GM12878 (cell line): Measurements from ENCODE around the gene GPC6. TPM values are rescaled to one million over a fixed set of nuclear protein-coding genes. Genes with fewer than 3 reads are reported as not detected.

ENCODE experiments used
- ATAC-seq: fragments of 200-7000 bp; cut with Tn5 transposase; 3 replicates; pipeline ENCODE4 v1.9.1; 2020; ENCODE audit warnings: mild to moderate bottlenecking, moderate library complexity
- BruUV-seq: library from RNA; stranded (reverse); fragments of 400-500 nt; replicated peaks from 2 replicates; lab custom pipeline; 2021; lab: Mats Ljungman, UMichigan
- CTCF ChIA-PET: fragments of 300-600 bp; sonication (Branson Sonifier 250); formaldehyde crosslinking; extraction: SDS; loops from one replicate; lab custom pipeline; 2021; ENCODE audit warnings: inconsistent platforms; lab: Yijun Ruan, JAX
- POLR2A ChIA-PET: fragments of 350-600 bp; formaldehyde crosslinking; extraction: SDS; loops from one replicate; lab custom pipeline; 2021; ENCODE audit warnings: inconsistent platforms; lab: Charles Lee
- RAD21 ChIA-PET: fragments of 300-600 bp; sonication (Branson Sonifier 250); formaldehyde crosslinking; loops from one replicate; lab custom pipeline; 2023; ENCODE audit warnings: antibody characterized with exemption; ENCODE audit not compliant: unreplicated experiment; lab: Charles Lee
- SMC1A ChIA-PET: fragments of 300-600 bp; sonication (Branson Sonifier 250); formaldehyde crosslinking; loops from one replicate; lab custom pipeline; 2023; ENCODE audit not compliant: unreplicated experiment, uncharacterized antibody; lab: Charles Lee
- DNase-seq: peaks from one replicate; pipeline ENCODE4 v3.0.0-alpha.2; 2011; ENCODE audit warnings: low read depth, low spot score
- FAIRE-seq: peaks from 3 replicates; lab custom pipeline; 2011; peaks lifted over from hg19 to GRCh38; lab: Jason Lieb, UNC
- H2AFZ ChIP-seq: 2 replicates; pipeline ENCODE4 v1.6.0; 2011; ENCODE audit warnings: low read depth, low read length, control low read depth; ENCODE audit not compliant: control insufficient read depth
- H3K27ac ChIP-seq: 2 replicates; pipeline ENCODE4 v1.5.1; 2011; ENCODE audit warnings: control low read depth; ENCODE audit not compliant: control insufficient read depth, insufficient read depth
- H3K27me3 ChIP-seq, 2 experiments: replicated peaks in 1 of 2; 2 replicates each; pipeline versions ENCODE4 v1.6.0 to v1.6.1; 2011; ENCODE audit warnings: low read length in 1 of 2; ENCODE audit not compliant: control insufficient read depth in 2 of 2, insufficient read depth in 2 of 2
- H3K36me3 ChIP-seq, 2 experiments: 2 replicates each; pipeline ENCODE4 v1.5.1; 2011; ENCODE audit warnings: low read length in 1 of 2; ENCODE audit not compliant: control insufficient read depth in 2 of 2, insufficient read depth in 2 of 2
- H3K4me1 ChIP-seq: 2 replicates; pipeline ENCODE4 v1.6.1; 2011; ENCODE audit warnings: mild to moderate bottlenecking, low read length, moderate library complexity, mixed read lengths; ENCODE audit not compliant: control insufficient read depth, insufficient read depth
- H3K4me2 ChIP-seq: 2 replicates; pipeline ENCODE4 v1.6.0; 2011; ENCODE audit warnings: control low read depth; ENCODE audit not compliant: control insufficient read depth, insufficient read depth
- H3K4me3 ChIP-seq: fragments of 200-600 bp; sonication (generic); 2 replicates; pipeline ENCODE4 v1.5.1; 2016
- H3K79me2 ChIP-seq: 2 replicates; pipeline ENCODE4 v1.6.0; 2011; ENCODE audit warnings: low read length; ENCODE audit not compliant: control insufficient read depth, insufficient read depth
- H3K9ac ChIP-seq: 2 replicates; pipeline ENCODE4 v1.8.0; 2011; ENCODE audit warnings: low read length, control low read depth, mixed read lengths; ENCODE audit not compliant: control insufficient read depth, insufficient read depth
- H3K9me3 ChIP-seq: replicated peaks from 3 replicates; pipeline ENCODE4 v1.5.1; 2011; ENCODE audit warnings: mild to moderate bottlenecking, low read length; ENCODE audit not compliant: control insufficient read depth, insufficient read depth
- H4K20me1 ChIP-seq: 2 replicates; pipeline ENCODE4 v1.6.0; 2011; ENCODE audit not compliant: control insufficient read depth, insufficient read depth
- ASH2L ChIP-seq: fragments of 300-600, 200-600 bp; sonication (generic); IDR thresholded peaks from 2 replicates; pipeline ENCODE4 v1.6.1; 2017; ENCODE audit warnings: low read depth, mild to moderate bottlenecking, borderline replicate concordance
- ATF2 ChIP-seq: IDR thresholded peaks from 2 replicates; pipeline ENCODE4 v1.6.1; 2012; ENCODE audit warnings: low read length, inconsistent platforms
- CUX1 ChIP-seq: IDR thresholded peaks from 2 replicates; pipeline ENCODE4 v1.6.1; 2012; ENCODE audit warnings: improper control_type of control experiment, low read depth, low read length; ENCODE audit not compliant: insufficient replicate concordance
- GABPA ChIP-seq: IDR thresholded peaks from 2 replicates; pipeline ENCODE4 v1.6.1; 2014; ENCODE audit warnings: antibody characterized with exemption, low read depth, mild to moderate bottlenecking, inconsistent platforms
- JUNB ChIP-seq: IDR thresholded peaks from 2 replicates; pipeline ENCODE4 v1.6.1; 2016; ENCODE audit warnings: antibody characterized with exemption, mild to moderate bottlenecking
- NFIC ChIP-seq: IDR thresholded peaks from 2 replicates; pipeline ENCODE4 v1.6.1; 2012; ENCODE audit warnings: low read depth, mild to moderate bottlenecking, inconsistent platforms, low read length, moderate library complexity
- NFXL1 ChIP-seq: fragments of 450-650 bp; IDR thresholded peaks from 2 replicates; pipeline ENCODE4 v1.6.1; 2017; ENCODE audit warnings: antibody characterized with exemption, mild to moderate bottlenecking, borderline replicate concordance
- PAX8 ChIP-seq: fragments of 450-650 bp; IDR thresholded peaks from 2 replicates; pipeline ENCODE4 v1.6.1; 2017; ENCODE audit warnings: mild to moderate bottlenecking, moderate library complexity
- POLR2AphosphoS2 ChIP-seq: IDR thresholded peaks from 2 replicates; pipeline ENCODE4 v1.6.1; 2011; ENCODE audit warnings: low read depth, mild to moderate bottlenecking, low read length, improper control_type of control experiment, moderate library complexity
- POLR2AphosphoS5 ChIP-seq: IDR thresholded peaks from 2 replicates; pipeline ENCODE4 v1.6.1; 2011; ENCODE audit warnings: mild to moderate bottlenecking, low read length, inconsistent platforms
- RBBP5 ChIP-seq: fragments of 200-600 bp; sonication (generic); conservative IDR thresholded peaks from 2 replicates; pipeline ENCODE4 v1.6.1; 2016
- RFX5 ChIP-seq: IDR thresholded peaks from 2 replicates; pipeline ENCODE4 v1.6.1; 2011; ENCODE audit warnings: low read depth, low read length, improper control_type of control experiment
- RUNX3 ChIP-seq: IDR thresholded peaks from 2 replicates; pipeline ENCODE4 v1.6.1; 2012; ENCODE audit warnings: low read length, inconsistent platforms
- STAT3 ChIP-seq: IDR thresholded peaks from 2 replicates; pipeline ENCODE4 v1.6.1; 2011; ENCODE audit warnings: low read depth, low read length, improper control_type of control experiment
- YY1 ChIP-seq: IDR thresholded peaks from 2 replicates; pipeline ENCODE4 v1.6.1; 2011; ENCODE audit warnings: low read depth, mild to moderate bottlenecking, low read length
- ZBTB33 ChIP-seq: fragments of 450-650 bp; IDR thresholded peaks from 2 replicates; pipeline ENCODE4 v1.6.1; 2017; ENCODE audit warnings: mild to moderate bottlenecking
- ZNF207 ChIP-seq: fragments of 450-650 bp; IDR thresholded peaks from 2 replicates; pipeline ENCODE4 v1.6.1; 2014; ENCODE audit warnings: antibody characterized with exemption, mild to moderate bottlenecking, borderline replicate concordance
- WGBS: methylation state at CpG from one replicate; pipeline ENCODE4 v1.1.6; 2016; ENCODE audit warnings: low lambda C conversion rate; ENCODE audit not compliant: insufficient replicate concordance, insufficient coverage; ENCODE audit errors: missing lambda C conversion rate; 5-methylcytosine and 5-hydroxymethylcytosine counted together
- in situ Hi-C: fragments of 300-500 bp; cut with MboI; formaldehyde crosslinking; loops from 9 replicates; pipeline ENCODE4 v1.14.3; 2018; ENCODE audit warnings: mixed read lengths
- intact Hi-C: fragments of 100-400 bp; cut with micrococcal nuclease; formaldehyde crosslinking; loops from one replicate; pipeline ENCODE4 v1.14.2; 2022; ENCODE audit not compliant: unreplicated experiment
- polyA plus RNA-seq, 11 experiments: library from polyadenylated mRNA; depleted of rRNA in 4 of 11; unstranded in 6 of 11; stranded (reverse) in 5 of 11; fragments of >200 nt; fragmentation: Nextera tagmentation in 4 of 11; fragmentation: Illumina TruSeq in 1 of 11; extraction: Ambion mirVana in 4 of 11; extraction: Trizol in 1 of 11; gene quantifications; 1 replicate in 1 of 11; 2 replicates in 10 of 11; pipeline versions ENCODE4 v1.2.1 to v1.2.3, GENCODE V29; 2011 to 2016; ENCODE audit warnings: inconsistent platforms in 2 of 11, missing spikeins in 2 of 11, low read depth in 1 of 11
- total RNA-seq, 4 experiments: library from RNA; depleted of rRNA in 3 of 4; stranded (reverse); fragments of >200 nt in 3 of 4; fragmentation: Illumina TruSeq in 1 of 4; extraction: Trizol in 1 of 4; gene quantifications; 2 replicates each; pipeline versions ENCODE4 v1.2.1 to v1.2.3, GENCODE V29; 2013 to 2021

Gene GPC6
- total and polyA plus RNA-seq, 10 of the 15 experiments (the other 5 are each of a cell fraction or from before 2014, with no cell fraction given), result 0.03 to 0.04 (median 0.03) TPM; not detected in 7

GRCh38 chr13:94315188-94315587 is 1088.6 kb downstream of the GPC6 start (continued):
- TF ChIP-seq ASH2L (no peak), ZBTB33 (no peak), POLR2AphosphoS2 (no peak), RFX5 (no peak), NFXL1 (no peak)

GRCh38 chr13:94317063-94317491 is 1090.5 kb downstream of the GPC6 start:
- intact Hi-C loops (no loop called here), in situ Hi-C loops (no loop called here)
- Histone ChIP-seq H3K4me3 (no peak overlapping the region), H3K4me2 (no peak overlapping the region), H2AFZ (no peak overlapping the region), H3K79me2 (no peaks in the 10 kb centered on the region), H3K4me1 (peaks cover 20% of the 10 kb centered on the region), H3K27ac (no peak overlapping the region), H4K20me1 (no peaks in the 10 kb centered on the region), H3K36me3 (no peaks in the 10 kb centered on the region), H3K9me3 (no peaks in the 10 kb centered on the region; the same call in 2 of the 3 replicates), H3K9ac (no peak overlapping the region), H3K27me3 (no peaks in the 10 kb centered on the region)
- ChIA-PET CTCF (no interaction called here), RAD21 (no interaction called here), SMC1A (interaction anchor here (0.8 to 1.9 kb wide), 2 partner anchors 10 to 118 kb away, joined by 4 to 6 read pairs; no protein-coding TSS in a partner anchor), POLR2A (no interaction called here)
- BruUV-seq, result no TSS peak
- 0% methylated on average over 2 of the region's 2 CpGs for WGBS
- ATAC-seq (no peak), FAIRE-seq (no peak), DNase-seq (no peak)
- TF ChIP-seq STAT3 (no peak), PAX8 (no peak), JUNB (peak; percentile 61), ATF2 (peak; percentile 25; the same call in 1 of the 2 replicates), GABPA (no peak), YY1 (no peak), CUX1 (no peak), POLR2AphosphoS5 (no peak), RUNX3 (peak; percentile 58), ZNF207 (no peak), NFIC (0 out of 2 replicates have a peak, but pooled peaks have one; percentile 34), RBBP5 (no peak)
